GM18867 (cell line): ENCODE measurements around the gene WDR76.
"Not testable (repeated sequence)": the region's sequence is repeated elsewhere in the genome, so short reads cannot be mapped to it uniquely, and the experiment has no call there.

Experiments
- ATAC-seq: cut with Tn5 transposase; IDR thresholded peaks from one replicate; pipeline ENCODE4 v1.9.1; 2021; ENCODE audit warnings: mild to moderate bottlenecking, moderate library complexity; ENCODE audit not compliant: unreplicated experiment

The WDR76 gene

DNA sequence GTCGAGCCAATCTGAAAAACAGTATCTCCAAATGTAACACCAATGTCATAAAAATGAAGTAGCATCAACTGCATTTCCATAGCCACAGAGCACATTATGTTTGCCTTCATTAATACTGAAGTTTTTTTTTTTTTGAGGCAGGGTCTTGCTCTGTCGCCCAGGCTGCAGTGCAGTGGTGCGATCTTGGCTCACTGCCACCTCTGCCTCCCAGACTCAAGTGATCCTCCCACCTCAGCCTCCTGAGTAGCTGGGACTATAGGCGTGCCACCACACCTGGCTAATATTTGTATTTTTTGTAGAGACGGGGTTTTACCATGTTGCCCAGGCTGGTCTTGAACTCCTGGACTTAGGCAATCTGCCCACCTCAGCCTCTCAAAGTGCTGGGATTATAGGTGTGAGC, 11.7 kb upstream of the WDR76 start:
- not testable (repeated sequence) for ATAC-seq

DNA sequence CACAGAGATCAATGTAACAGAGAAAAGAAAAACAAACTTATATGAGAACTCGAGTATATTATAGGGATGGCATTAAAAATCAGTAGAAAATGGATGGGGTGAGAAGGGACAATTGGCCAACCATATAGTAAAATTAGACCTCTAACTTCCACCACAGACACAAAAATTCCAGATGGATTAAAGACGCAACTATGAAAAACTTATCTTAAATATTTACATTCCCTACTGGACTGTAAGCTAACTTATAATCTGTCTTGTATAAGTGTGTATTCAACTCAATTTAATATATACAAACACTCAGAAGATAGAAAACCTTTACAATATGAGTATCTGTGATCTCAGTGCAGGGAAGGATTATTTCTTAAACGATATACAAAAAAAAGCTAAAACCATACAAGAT, 5.3 kb upstream of the WDR76 start:
- ATAC-seq, result no peak

DNA sequence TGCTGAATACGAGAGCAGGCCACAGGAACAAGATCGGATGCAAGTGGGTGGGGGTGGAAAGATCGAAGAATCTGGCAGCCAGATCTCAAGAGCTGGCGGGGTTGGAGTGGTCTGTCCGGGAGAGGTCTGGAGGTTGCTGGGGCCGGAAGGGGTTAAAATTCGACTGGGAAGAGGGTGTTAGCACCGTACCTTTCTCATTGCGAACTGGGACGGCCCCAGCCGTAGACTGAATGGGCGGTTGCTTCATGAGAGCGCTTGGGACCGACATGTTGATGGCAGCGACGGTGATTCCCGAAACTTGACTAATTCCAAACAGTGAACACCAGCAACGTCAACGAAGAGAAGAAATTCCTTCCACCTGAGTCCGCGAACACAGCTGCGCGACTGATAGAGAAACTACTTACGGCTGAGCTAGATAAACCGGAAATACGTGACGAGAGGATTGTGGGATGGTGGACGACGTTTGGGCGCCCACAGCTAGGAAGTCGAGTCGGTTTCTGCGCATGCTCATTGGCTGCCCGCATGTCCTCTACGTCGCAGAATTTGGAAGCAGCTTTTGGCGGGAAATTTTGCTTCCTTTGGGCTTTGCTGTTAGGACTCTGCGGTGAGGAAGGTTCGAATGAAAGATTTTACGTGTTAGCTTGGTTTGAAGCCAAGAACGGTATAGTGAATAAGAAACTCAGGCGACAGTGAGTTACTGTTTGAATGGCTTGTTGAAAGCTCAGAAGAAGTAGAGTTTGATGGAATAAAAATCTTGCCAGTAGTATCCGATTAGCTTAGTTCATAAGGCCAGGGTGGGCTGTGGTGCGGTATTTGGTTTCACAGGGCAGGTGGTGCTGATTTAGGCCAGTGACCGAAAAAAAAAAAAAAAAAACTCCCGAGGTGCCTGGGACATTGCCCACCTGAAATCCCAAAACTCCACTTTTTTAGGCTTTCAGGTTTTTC, 2.2 kb upstream of the WDR76 start, which contains the start of gene MFAP1:
MFAP1 (minus strand) TSS at position 389 of the 945 bp plus-strand sequence; CDS start at position 268, 121 bp downstream.
- ATAC-seq, result peak; percentile 67

DNA sequence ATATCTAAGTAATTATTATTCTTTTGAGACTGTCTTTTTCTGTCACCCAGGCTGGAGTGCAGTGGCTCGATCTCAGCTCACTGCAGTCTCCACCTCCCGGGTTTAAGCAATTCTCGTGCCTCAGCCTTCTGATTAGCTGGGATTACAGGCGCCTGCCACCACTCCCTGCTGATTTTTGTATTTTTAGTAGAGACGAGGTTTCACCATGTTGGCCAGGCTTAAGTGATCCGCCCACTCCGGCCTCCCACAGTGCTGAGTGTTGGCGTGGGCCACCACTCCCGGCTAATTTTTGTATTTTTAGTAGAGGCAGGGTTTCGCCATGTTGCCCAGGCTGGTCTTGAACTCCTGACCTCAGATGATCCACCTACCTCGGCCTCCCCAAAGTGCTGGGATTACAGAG, 1.5 kb upstream of the WDR76 start:
- not testable (repeated sequence) for ATAC-seq

DNA sequence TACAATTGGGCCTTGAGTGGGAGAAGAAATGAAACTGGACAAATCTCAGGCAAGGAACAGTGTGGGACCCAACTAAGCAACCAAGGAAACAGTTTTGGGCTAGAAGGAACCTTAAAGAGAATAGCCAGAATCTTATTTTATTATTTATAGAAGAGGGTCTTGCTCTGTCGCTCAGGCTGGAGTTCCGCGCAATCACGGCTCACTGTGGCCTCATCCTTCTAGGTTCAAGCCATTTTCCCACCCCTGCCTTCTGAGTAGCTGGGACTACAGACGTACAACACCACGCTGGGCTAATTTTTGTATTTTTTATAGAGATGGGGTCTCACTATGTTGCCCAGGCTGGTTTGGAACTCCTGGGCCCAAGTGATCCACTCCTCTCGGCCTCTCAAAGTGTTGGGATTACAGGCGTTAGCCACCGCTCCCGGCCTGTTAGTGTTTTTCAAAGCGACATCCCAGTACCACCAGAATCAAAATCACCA, 734 bp upstream of the WDR76 start:
- no peak for ATAC-seq

DNA sequence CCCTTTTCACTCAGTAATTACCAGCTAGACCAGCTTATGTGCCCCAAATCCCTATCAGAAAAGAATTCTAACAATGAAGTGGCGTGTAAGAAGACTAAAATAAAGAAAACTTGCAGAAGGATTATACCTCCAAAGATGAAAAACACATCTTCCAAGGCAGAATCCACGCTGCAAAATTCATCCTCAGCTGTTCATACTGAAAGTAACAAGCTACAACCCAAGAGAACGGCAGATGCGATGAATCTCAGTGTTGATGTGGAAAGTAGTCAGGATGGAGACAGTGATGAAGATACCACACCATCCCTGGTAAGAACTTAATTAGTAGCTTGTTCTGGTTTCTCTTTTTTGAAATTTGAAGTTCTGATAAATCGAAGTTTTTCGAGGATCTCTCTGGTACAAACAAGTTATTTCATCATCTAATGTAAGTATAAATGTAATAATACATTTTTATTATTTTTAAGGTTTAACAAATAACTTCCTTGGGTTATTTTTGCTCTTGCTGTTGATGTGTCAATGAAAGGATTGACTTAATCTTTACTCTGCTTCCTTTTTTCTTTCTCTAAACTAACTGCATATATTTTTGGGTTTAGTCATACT, 1.4 kb downstream of the WDR76 start:
- no peak for ATAC-seq

DNA sequence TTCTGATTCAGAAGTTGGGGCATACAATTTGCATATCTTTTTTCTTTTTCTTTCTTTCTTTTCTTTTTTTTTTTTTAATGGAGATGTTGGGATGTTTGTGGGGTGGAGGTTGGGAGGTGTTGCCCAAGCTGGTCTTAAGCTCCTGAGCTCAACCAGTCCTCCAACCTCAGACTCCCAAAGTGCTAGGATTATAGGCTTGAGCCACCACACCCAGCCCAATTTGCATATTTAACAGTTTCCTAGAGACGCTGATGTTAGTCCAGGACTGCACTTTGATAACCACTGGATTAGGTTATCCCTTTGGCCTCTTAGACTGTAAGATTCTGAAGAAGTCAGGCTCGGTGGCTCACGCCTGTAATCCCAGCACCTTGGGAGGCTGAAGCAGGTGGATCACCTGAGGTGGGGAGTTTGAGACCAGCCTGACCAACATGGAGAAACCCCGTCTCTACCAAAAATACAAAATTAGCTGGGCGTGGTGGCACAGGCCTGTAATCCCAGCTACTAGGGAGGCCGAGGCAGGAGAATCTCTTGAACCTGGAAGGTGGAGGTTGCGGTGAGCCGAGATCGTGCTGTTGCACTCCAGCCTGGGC, 3.2 kb downstream of the WDR76 start:
- ATAC-seq, result not testable (repeated sequence)

DNA sequence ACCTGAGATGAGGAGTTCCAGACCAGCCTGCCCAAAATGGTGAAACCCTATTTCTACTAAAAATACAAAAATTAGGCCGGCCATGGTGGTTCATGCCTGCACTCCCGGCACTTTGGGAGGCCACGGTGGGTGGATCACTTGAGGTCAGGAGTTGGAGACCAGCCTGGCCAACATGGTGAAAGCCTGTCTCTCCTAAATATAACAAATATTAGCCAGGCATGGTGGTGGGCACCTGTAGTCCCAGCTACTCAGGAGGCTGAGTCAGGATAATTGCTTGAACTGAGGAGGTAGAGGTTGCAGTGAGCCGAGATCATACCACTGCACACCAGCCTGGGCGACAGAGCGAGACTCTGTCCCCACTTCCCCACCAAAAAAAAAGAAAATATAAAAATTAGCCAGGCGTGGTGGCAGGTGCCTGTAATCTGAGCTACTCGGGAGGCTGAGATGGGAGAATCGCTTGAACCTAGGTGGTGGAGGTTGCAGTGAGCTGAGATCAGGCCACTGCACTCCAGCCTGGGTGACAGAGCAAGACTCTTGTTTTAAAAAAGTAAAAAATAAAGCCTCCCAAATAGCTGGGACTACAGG, 4.0 kb downstream of the WDR76 start:
- not testable (repeated sequence) for ATAC-seq

DNA sequence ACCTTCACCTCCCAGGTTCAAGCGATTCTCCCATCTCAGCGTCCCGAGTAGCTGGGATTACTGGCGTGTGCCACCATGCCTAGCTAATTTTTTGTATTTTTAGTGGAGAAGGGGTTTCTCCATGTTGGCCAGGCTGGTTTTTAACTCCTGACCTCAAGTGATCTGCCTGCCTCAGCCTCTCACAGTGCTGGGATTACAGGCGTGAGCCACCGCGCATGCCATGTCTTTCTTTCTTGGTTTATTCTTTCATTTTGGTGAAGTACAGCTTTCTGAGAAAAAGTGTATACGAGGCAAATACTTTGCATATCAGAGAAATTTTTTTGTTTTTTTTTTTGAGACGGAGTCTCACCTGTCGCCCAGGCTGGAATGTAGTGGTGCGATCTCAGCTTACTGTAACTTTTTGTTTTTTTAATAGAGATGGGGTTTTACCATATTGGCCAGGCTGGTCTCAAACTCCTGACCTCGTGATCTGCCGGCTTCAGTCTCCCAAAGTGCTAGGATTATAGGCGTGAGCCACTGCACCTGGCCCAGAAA, 4.8 kb downstream of the WDR76 start:
- ATAC-seq, result not testable (repeated sequence)

DNA sequence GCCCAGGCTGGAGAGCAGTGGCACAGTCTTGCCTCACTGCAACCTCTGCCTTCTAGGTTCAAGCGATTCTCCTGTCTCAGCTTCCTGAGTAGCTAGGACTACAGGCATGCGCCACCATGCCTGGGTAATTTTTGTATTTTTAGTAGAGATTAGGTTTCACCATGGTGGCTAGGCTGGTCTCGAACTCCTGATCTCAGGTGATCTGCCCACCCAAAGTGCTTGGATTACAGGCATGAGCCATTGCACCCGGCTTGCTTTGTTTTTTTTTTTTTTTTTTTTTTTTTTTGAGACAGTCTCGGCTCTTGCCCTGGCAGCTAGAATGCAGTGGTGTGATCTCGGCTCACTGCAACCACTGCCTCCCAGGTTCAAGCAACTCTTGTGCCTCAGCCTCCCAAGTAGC, 5.7 kb downstream of the WDR76 start:
- not testable (repeated sequence) for ATAC-seq

DNA sequence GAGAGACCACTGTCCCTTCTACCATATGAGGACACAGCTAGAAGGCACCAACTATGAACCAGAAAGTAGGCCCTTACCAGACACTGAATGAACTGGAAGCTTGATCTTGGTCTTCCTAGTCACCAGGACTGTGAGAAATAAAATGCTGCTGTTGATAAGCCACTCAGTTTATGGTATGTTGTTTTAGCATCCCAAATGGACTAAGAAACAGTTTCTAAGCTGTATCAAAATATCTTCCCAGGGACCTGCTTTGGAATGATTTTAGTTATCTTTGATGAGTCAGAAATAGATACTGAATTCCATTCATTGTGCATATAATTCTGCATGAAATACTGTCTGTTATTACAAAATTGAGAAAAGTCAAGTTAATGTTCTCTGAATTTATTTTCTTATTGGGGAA, 18.6 kb downstream of the WDR76 start:
- ATAC-seq, result no peak

DNA sequence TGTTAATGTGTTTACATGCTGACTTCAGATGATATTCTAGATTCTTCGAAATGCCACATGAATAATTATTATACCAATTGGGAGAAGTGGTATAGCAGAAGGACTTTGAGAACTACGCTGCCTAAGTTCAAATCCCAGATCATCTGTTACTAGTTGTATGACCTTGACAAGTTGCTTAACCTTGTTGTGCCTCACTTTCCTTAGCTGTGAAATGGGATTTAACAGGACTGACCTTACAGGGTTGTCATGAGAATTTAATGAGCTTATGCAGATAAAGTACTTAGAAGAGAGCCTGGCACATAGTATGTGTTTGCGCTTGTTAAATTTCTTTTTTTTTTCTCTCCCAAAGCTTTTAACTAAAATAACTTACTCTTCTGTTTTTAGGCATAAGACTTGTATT, 24.4 kb downstream of the WDR76 start:
- ATAC-seq, result no peak

DNA sequence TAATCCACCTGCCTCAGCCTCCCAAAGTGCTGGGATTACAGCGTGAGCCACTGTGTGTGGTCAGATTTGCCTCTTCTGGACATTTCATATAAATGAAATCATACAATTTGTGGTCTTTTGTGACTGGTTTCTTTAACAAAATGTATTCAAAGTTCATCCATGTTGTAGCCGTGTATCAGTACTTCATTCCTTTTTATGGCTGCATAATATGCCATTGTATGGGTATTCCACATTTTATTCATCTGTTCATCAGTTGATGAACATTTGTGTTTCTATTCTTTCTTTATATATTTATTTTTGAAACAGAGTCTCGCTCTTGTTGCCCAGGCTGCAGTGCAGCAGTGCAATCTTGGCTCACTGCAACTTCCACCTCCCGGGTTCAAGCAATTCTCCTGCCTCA, 25.8 kb downstream of the WDR76 start:
- ATAC-seq, result no peak

DNA sequence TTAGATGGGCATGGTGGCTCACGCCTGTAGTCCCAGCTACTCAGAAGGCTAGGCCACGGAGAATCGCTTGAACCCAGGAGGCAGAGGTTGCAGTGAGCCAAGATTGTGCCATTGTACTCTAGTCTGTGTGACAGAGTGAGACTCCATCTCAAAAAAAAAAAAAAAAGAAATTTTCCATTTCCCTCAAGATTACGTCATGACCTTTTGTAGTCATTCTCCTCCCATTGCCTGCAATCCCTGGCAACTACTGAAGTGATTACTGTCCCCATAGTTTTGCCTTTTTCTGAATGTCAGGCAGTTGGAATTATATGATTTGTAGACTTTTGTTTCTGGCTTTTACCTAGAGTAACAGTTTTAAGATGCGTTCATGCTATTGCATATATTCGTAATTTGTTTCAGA, 28.0 kb downstream of the WDR76 start:
- ATAC-seq, result no peak

DNA sequence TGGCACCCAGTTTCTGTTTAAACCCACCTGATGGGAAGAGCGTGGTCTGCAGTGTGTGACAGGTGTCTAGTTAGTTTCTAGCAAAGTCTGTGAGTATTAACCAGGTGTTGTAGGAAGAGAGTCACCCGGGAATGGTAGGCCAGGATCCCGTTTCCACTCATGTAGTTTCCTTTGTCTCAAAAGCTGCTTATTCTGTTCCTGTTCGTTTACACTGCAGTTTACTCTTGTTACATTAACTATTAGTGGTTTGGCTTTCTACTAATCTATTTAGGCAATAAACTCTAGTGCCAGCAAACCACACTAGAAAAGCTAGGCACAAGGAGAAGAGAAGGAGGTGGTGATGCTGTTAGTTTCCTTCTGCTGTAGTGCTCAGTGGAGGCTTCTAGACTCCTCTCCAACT, 32.7 kb downstream of the WDR76 start:
- no peak for ATAC-seq

DNA sequence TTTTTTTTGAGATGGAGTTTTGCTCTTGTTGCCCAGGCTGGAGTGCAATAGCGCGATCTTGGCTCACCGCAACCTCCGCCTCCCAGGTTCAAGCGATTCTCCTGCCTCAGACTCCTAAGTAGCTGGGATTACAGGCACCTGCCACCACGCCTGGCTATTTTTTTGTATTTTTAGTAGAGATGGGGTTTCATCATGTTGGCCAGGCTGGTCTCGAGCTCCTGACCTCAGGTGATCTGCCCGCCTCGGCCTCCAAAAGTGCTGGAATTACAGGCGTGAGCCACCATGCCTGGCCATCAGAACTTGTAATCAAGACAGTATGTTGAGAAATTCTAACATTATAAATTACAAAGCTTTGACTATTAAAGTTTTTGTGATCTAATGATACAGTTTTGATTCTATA, 39.8 kb downstream of the WDR76 start:
- ATAC-seq, result not testable (repeated sequence)

DNA sequence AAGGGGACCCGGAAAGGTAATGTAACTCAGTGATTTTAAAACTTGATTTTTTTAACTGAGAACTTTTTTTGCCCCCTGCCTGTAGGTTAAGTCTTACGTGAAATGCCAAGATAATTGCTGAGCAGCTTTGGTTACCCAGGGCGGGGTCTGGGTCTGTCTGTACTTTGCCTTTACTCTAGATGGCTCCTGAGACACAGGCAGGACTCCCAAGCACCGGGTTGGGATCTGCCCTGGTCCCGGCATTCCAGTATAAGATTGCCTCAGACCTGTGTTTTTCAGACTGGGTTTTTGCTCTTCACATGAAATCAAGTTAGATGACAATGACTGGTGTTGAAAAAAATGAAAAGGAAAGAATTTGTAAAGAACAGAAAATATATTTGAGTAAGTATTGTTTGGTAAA, 40.3 kb downstream of the WDR76 start:
- ATAC-seq, result no peak

DNA sequence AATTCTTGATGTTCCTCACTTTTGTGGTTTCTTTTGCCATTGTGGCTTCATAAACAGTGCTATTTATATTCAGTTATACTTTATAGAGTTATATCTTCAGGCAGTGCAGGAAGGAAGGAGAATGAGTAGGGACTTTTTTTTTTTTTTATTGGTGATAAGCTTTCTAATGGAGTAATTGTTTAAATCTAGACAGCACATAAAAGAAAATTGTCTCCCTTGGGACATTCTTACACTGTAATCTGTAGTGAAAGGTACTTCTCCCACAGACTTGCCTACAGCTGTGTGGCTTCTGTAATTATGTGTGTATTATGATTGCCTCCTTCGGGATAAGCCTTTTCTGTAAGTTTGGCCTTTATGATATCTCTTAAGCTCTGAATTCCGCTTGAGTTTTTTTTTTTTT, 41.6 kb downstream of the WDR76 start:
- no peak for ATAC-seq

DNA sequence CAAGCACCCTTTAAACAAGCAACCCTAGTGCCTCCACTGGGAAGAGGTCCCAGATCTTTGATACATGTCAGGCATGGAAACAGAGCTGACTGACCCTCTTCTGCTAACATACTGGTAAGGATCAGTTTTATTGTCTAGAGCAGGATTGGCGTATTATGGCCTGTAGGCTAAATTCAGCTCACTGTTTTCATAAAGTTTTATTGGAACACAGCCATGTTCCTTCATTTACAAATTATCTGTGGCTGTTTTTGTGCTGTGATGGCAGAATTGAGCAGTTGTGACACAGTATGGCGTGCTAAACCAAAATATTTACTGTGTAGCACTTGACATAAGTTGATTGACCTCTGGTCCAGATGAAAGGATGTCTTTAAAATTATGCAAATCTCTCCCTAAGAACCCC, 45.0 kb downstream of the WDR76 start:
- ATAC-seq, result no peak

DNA sequence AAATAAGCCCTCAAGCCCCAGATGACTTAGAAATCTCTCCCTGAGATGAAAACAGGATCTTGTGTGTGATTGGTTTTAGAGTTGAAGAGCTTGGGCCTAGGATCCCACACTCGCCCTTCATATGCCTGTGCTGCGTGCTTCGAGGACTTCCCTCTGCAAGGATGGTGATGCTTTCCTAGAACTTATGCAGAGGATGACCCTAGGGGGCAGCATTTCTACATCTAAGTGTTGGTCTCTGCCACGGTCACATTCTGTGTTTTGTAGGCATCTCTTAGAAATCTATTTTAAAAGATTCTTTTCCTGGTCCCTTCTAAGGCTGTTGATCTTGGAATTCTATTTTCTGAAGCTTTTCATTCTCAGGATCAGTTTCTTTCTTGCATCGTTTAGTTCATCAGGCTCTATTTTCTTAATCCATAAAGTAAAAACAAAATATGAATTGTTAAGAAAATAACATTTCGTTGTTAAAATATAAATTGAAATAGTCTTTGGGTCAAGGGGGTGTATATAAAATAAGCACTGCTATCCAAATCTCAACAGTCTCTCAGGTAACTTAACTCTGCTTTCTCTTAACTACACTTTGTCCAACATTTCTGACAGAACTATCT, 45.7 kb downstream of the WDR76 start:
- ATAC-seq, result no peak

DNA sequence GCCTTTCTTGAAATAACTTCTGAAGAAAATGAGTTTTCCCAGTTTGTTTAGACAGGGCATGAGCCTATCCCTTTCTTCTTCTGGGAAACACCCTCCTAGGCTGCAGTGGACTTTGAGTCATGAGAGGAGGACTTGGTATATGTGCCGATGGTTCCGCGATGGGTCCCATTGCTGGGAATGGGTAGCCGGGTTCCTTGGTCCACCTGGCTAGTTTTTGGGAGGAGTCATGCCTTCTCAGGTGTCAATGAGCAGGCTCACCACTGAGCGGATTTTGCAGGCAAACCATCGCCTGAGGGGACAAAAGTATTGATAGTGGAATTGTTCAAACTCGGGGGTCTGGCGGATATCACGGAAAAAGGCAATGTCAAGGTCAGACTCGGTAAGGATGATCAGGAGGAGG, 46.8 kb downstream of the WDR76 start:
- no peak for ATAC-seq
